Testis (tissue), 2 donors: ENCODE data around the gene NOC2L.

Experiments used
- POLR2A ChIP-seq: fragments of 450-650 bp; IDR thresholded peaks from one replicate; pipeline ENCODE4 v1.6.1; 2017; ENCODE audit warnings: antibody characterized with exemption, mild to moderate bottlenecking, moderate library complexity
- TF ChIP-seq, protein P1 (sequence below), 3 experiments: fragments of 450-650 bp in 2 of 3; fragments of 200-600 bp in 1 of 3; sonication (generic) in 1 of 3; IDR thresholded peaks; one replicate each; pipeline ENCODE4 v1.5.1; 2016 to 2019; ENCODE audit warnings: antibody characterized with exemption in 3 of 3, mild to moderate bottlenecking in 2 of 3, moderate library complexity in 1 of 3

DNA sequence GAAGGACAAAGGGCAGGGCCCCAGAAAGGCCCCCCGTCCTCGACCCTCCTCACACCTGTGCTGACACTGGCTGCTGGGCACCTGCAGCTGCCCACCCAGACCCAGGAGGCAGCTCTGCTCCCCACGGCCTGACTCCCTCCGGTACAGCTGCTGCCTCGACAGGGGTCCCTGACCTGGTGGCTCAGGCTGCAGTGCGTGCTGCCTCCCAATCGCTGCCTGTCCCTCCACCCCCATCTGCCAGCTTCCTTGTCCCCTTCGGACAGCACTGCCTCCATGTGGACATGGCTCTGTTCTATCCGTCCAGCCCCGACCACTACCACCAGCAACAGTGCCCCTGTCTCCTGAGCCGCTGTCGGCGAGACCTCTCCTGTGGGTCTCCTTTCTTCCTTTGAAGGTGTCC is 4.1 kb downstream of the NOC2L start:
- TF ChIP-seq, protein P1, sequence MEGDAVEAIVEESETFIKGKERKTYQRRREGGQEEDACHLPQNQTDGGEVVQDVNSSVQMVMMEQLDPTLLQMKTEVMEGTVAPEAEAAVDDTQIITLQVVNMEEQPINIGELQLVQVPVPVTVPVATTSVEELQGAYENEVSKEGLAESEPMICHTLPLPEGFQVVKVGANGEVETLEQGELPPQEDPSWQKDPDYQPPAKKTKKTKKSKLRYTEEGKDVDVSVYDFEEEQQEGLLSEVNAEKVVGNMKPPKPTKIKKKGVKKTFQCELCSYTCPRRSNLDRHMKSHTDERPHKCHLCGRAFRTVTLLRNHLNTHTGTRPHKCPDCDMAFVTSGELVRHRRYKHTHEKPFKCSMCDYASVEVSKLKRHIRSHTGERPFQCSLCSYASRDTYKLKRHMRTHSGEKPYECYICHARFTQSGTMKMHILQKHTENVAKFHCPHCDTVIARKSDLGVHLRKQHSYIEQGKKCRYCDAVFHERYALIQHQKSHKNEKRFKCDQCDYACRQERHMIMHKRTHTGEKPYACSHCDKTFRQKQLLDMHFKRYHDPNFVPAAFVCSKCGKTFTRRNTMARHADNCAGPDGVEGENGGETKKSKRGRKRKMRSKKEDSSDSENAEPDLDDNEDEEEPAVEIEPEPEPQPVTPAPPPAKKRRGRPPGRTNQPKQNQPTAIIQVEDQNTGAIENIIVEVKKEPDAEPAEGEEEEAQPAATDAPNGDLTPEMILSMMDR (IDR thresholded peaks at IDR 0.05): no peak
- no peak for TF ChIP-seq POLR2A
